ENCODE data around the gene ETF1.

The ETF1 gene

GRCh38 chr5:138533973-138534941, 8.8 kb downstream of the ETF1 start:
- TF ChIP-seq MYC (IDR thresholded peaks at IDR 0.05; ENCODE audit: low read depth, low read length) (no peak), POLR2A (IDR thresholded peaks at IDR 0.05; ENCODE audit: extremely low read depth, insufficient read length) (no peak), CTCF (IDR thresholded peaks at IDR 0.05; ENCODE audit: low read depth, low read length) (no peak), MAX (IDR thresholded peaks at IDR 0.05; ENCODE audit: low read depth, low read length) (no peak)
- no peak overlapping the region for H3K4me3 ChIP-seq (ENCODE audit: low read depth, low read length)
- no peak for DNase-seq (ENCODE audit: low read depth)

GRCh38 chr5:138529812-138530211, 13.2 kb downstream of the ETF1 start:
- no peak for DNase-seq (ENCODE audit: low read depth)
- no peak for TF ChIP-seq MAX (IDR thresholded peaks at IDR 0.05; ENCODE audit: low read depth, low read length)
- no peak for TF ChIP-seq CTCF (IDR thresholded peaks at IDR 0.05; ENCODE audit: low read depth, low read length)
- TF ChIP-seq MYC (IDR thresholded peaks at IDR 0.05; ENCODE audit: low read depth, low read length), result no peak
- TF ChIP-seq POLR2A (IDR thresholded peaks at IDR 0.05; ENCODE audit: extremely low read depth, insufficient read length), result no peak

GRCh38 chr5:138528744-138529469, 14.1 kb downstream of the ETF1 start:
- TF ChIP-seq POLR2A (IDR thresholded peaks at IDR 0.05; ENCODE audit: extremely low read depth, insufficient read length), result no peak
- no peak for TF ChIP-seq MYC (IDR thresholded peaks at IDR 0.05; ENCODE audit: low read depth, low read length)
- TF ChIP-seq MAX (IDR thresholded peaks at IDR 0.05; ENCODE audit: low read depth, low read length), result no peak
- TF ChIP-seq CTCF (IDR thresholded peaks at IDR 0.05; ENCODE audit: low read depth, low read length), result no peak
- no peak overlapping the region for H3K4me3 ChIP-seq (ENCODE audit: low read depth, low read length)
- DNase-seq (ENCODE audit: low read depth), result no peak

More at GRCh38 chr5:138529812-138530211, 13.2 kb downstream of the ETF1 start:
- no peak overlapping the region for H3K4me3 ChIP-seq (ENCODE audit: low read depth, low read length)

GRCh38 chr5:138528208-138528607, 14.8 kb downstream of the ETF1 start:
- DNase-seq (ENCODE audit: low read depth), result no peak
- TF ChIP-seq MAX (IDR thresholded peaks at IDR 0.05; ENCODE audit: low read depth, low read length), result no peak
- no peak for TF ChIP-seq CTCF (IDR thresholded peaks at IDR 0.05; ENCODE audit: low read depth, low read length)
- no peak for TF ChIP-seq POLR2A (IDR thresholded peaks at IDR 0.05; ENCODE audit: extremely low read depth, insufficient read length)
- no peak for TF ChIP-seq MYC (IDR thresholded peaks at IDR 0.05; ENCODE audit: low read depth, low read length)
- H3K4me3 ChIP-seq (ENCODE audit: low read depth, low read length), result no peak overlapping the region

- no peak for TF ChIP-seq MAX (IDR thresholded peaks at IDR 0.05; ENCODE audit: low read depth, low read length)
- TF ChIP-seq POLR2A (IDR thresholded peaks at IDR 0.05; ENCODE audit: extremely low read depth, insufficient read length), result no peak
- TF ChIP-seq CTCF (IDR thresholded peaks at IDR 0.05; ENCODE audit: low read depth, low read length), result no peak
- no peak for TF ChIP-seq MYC (IDR thresholded peaks at IDR 0.05; ENCODE audit: low read depth, low read length)
- no peak for DNase-seq (ENCODE audit: low read depth)
- no peak overlapping the region for H3K4me3 ChIP-seq (ENCODE audit: low read depth, low read length)
These were observed 15.9 kb downstream of the ETF1 start for GRCh38 chr5:138527170-138527569.

Measured in NB4 (cell line).